HCT116 (cell line): ENCODE data around the gene ZBTB20.

Experiments used
- TF ChIP-seq, protein P1 (sequence below), 3 experiments: fragments of 200-600 bp in 1 of 3; sonication (generic) in 1 of 3; IDR thresholded peaks in 2 of 3; conservative IDR thresholded peaks in 1 of 3; 2 replicates each; pipeline ENCODE4 v1.5.1; 2012 to 2017; ENCODE audit warnings: low read depth in 2 of 3, low read length in 2 of 3, antibody characterized with exemption in 1 of 3, borderline replicate concordance in 1 of 3, control low read depth in 1 of 3, mild to moderate bottlenecking in 1 of 3, mixed read lengths in 1 of 3, mixed run types in 1 of 3, moderate library complexity in 1 of 3; ENCODE audit not compliant: insufficient read depth in 1 of 3
- TF ChIP-seq, protein P2 (sequence below): IDR thresholded peaks from 2 replicates; pipeline ENCODE4 v1.6.1; 2011; ENCODE audit warnings: mild to moderate bottlenecking, low read length, moderate library complexity; ENCODE audit not compliant: insufficient replicate concordance; ENCODE audit errors: extremely low read depth

DNA sequence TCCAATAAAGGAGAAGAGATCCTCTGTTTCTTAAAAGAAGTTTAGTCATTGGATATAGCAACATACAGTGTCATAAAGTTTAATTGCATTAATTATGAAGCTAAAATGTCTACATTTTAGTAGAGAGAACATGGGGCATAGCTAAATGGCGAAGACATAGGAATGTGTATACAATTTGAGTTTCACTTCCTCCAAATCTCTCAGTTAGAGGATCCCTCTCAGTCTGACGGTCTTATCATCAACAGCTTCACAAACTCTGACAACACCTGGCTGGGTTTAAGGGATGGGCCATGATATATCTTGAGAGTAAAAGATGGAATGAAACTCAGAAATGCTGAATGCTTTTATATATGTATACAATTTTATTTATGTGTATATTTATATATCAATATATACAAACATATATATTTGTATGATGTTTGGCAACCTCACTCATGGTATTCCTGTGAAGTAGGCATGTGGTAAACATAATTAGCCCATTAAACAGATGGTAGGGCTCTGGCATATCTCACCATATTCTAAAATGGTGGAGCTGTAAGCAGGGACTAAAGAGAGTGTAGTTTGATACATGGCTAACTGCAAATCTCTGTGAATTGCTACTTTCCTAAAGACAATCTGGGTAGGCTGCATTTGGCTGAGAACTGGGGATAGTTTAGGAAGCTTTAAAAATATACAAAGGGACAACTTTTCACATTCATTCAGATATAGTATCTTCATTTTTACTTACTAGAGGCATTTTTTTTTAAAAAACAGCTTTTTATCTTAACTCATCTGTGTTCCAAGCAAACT, 741.7 kb downstream of the ZBTB20 start:
- TF ChIP-seq, protein P1, sequence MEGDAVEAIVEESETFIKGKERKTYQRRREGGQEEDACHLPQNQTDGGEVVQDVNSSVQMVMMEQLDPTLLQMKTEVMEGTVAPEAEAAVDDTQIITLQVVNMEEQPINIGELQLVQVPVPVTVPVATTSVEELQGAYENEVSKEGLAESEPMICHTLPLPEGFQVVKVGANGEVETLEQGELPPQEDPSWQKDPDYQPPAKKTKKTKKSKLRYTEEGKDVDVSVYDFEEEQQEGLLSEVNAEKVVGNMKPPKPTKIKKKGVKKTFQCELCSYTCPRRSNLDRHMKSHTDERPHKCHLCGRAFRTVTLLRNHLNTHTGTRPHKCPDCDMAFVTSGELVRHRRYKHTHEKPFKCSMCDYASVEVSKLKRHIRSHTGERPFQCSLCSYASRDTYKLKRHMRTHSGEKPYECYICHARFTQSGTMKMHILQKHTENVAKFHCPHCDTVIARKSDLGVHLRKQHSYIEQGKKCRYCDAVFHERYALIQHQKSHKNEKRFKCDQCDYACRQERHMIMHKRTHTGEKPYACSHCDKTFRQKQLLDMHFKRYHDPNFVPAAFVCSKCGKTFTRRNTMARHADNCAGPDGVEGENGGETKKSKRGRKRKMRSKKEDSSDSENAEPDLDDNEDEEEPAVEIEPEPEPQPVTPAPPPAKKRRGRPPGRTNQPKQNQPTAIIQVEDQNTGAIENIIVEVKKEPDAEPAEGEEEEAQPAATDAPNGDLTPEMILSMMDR (IDR thresholded peaks at IDR 0.05 in 2 of 3, conservative IDR thresholded peaks at IDR 0.05 in 1 of 3; ENCODE audit: borderline replicate concordance in 1 of 3, insufficient read depth in 1 of 3, low read depth in 2 of 3, low read length in 2 of 3) = no peak
- TF ChIP-seq, protein P2, sequence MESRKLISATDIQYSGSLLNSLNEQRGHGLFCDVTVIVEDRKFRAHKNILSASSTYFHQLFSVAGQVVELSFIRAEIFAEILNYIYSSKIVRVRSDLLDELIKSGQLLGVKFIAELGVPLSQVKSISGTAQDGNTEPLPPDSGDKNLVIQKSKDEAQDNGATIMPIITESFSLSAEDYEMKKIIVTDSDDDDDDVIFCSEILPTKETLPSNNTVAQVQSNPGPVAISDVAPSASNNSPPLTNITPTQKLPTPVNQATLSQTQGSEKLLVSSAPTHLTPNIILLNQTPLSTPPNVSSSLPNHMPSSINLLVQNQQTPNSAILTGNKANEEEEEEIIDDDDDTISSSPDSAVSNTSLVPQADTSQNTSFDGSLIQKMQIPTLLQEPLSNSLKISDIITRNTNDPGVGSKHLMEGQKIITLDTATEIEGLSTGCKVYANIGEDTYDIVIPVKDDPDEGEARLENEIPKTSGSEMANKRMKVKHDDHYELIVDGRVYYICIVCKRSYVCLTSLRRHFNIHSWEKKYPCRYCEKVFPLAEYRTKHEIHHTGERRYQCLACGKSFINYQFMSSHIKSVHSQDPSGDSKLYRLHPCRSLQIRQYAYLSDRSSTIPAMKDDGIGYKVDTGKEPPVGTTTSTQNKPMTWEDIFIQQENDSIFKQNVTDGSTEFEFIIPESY = no peak
